ENCODE data around the gene NELFCD. TPM values are rescaled to one million over a fixed set of nuclear protein-coding genes. Genes with fewer than 3 reads are reported as not detected.

The NELFCD gene
- total and polyA plus RNA-seq, 9 of the 15 experiments (the other 6 are each of a cell fraction or from before 2014, with no cell fraction given) = 11.7 to 163 (median 96.5) TPM

GRCh38 chr20:59010995-59011873 is 30.2 kb downstream of the NELFCD start (continued):
- TF ChIP-seq, protein P1, sequence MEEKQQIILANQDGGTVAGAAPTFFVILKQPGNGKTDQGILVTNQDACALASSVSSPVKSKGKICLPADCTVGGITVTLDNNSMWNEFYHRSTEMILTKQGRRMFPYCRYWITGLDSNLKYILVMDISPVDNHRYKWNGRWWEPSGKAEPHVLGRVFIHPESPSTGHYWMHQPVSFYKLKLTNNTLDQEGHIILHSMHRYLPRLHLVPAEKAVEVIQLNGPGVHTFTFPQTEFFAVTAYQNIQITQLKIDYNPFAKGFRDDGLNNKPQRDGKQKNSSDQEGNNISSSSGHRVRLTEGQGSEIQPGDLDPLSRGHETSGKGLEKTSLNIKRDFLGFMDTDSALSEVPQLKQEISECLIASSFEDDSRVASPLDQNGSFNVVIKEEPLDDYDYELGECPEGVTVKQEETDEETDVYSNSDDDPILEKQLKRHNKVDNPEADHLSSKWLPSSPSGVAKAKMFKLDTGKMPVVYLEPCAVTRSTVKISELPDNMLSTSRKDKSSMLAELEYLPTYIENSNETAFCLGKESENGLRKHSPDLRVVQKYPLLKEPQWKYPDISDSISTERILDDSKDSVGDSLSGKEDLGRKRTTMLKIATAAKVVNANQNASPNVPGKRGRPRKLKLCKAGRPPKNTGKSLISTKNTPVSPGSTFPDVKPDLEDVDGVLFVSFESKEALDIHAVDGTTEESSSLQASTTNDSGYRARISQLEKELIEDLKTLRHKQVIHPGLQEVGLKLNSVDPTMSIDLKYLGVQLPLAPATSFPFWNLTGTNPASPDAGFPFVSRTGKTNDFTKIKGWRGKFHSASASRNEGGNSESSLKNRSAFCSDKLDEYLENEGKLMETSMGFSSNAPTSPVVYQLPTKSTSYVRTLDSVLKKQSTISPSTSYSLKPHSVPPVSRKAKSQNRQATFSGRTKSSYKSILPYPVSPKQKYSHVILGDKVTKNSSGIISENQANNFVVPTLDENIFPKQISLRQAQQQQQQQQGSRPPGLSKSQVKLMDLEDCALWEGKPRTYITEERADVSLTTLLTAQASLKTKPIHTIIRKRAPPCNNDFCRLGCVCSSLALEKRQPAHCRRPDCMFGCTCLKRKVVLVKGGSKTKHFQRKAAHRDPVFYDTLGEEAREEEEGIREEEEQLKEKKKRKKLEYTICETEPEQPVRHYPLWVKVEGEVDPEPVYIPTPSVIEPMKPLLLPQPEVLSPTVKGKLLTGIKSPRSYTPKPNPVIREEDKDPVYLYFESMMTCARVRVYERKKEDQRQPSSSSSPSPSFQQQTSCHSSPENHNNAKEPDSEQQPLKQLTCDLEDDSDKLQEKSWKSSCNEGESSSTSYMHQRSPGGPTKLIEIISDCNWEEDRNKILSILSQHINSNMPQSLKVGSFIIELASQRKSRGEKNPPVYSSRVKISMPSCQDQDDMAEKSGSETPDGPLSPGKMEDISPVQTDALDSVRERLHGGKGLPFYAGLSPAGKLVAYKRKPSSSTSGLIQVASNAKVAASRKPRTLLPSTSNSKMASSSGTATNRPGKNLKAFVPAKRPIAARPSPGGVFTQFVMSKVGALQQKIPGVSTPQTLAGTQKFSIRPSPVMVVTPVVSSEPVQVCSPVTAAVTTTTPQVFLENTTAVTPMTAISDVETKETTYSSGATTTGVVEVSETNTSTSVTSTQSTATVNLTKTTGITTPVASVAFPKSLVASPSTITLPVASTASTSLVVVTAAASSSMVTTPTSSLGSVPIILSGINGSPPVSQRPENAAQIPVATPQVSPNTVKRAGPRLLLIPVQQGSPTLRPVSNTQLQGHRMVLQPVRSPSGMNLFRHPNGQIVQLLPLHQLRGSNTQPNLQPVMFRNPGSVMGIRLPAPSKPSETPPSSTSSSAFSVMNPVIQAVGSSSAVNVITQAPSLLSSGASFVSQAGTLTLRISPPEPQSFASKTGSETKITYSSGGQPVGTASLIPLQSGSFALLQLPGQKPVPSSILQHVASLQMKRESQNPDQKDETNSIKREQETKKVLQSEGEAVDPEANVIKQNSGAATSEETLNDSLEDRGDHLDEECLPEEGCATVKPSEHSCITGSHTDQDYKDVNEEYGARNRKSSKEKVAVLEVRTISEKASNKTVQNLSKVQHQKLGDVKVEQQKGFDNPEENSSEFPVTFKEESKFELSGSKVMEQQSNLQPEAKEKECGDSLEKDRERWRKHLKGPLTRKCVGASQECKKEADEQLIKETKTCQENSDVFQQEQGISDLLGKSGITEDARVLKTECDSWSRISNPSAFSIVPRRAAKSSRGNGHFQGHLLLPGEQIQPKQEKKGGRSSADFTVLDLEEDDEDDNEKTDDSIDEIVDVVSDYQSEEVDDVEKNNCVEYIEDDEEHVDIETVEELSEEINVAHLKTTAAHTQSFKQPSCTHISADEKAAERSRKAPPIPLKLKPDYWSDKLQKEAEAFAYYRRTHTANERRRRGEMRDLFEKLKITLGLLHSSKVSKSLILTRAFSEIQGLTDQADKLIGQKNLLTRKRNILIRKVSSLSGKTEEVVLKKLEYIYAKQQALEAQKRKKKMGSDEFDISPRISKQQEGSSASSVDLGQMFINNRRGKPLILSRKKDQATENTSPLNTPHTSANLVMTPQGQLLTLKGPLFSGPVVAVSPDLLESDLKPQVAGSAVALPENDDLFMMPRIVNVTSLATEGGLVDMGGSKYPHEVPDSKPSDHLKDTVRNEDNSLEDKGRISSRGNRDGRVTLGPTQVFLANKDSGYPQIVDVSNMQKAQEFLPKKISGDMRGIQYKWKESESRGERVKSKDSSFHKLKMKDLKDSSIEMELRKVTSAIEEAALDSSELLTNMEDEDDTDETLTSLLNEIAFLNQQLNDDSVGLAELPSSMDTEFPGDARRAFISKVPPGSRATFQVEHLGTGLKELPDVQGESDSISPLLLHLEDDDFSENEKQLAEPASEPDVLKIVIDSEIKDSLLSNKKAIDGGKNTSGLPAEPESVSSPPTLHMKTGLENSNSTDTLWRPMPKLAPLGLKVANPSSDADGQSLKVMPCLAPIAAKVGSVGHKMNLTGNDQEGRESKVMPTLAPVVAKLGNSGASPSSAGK (IDR thresholded peaks at IDR 0.05) = peak; percentile 55
- no peak for TF ChIP-seq ZNF518B (CRISPR knock-in tag; IDR thresholded peaks at IDR 0.05)
- TF ChIP-seq SLC30A9 (CRISPR knock-in tag; IDR thresholded peaks at IDR 0.05) = no peak
- no peak for TF ChIP-seq ZNF174 (CRISPR knock-in tag; IDR thresholded peaks at IDR 0.05)
- TF ChIP-seq, protein P2, sequence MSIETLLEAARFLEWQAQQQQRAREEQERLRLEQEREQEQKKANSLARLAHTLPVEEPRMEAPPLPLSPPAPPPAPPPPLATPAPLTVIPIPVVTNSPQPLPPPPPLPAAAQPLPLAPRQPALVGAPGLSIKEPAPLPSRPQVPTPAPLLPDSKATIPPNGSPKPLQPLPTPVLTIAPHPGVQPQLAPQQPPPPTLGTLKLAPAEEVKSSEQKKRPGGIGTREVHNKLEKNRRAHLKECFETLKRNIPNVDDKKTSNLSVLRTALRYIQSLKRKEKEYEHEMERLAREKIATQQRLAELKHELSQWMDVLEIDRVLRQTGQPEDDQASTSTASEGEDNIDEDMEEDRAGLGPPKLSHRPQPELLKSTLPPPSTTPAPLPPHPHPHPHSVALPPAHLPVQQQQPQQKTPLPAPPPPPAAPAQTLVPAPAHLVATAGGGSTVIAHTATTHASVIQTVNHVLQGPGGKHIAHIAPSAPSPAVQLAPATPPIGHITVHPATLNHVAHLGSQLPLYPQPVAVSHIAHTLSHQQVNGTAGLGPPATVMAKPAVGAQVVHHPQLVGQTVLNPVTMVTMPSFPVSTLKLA (conservative IDR thresholded peaks at IDR 0.05) = peak; percentile 20 to 59; a peak in 2 of 4 replicates
- no peak for TF ChIP-seq SREBF2 (CRISPR knock-in tag; IDR thresholded peaks at IDR 0.05)
- TF ChIP-seq, protein P3, sequence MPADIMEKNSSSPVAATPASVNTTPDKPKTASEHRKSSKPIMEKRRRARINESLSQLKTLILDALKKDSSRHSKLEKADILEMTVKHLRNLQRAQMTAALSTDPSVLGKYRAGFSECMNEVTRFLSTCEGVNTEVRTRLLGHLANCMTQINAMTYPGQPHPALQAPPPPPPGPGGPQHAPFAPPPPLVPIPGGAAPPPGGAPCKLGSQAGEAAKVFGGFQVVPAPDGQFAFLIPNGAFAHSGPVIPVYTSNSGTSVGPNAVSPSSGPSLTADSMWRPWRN (IDR thresholded peaks at IDR 0.05; ENCODE audit: low read depth) = no peak
